ENCODE measurements around the gene RTL9. TPM values are rescaled to one million over a fixed set of nuclear protein-coding genes. Genes with fewer than 3 reads are reported as not detected.
"Not testable (repeated sequence)": the region's sequence is repeated elsewhere in the genome, so short reads cannot be mapped to it uniquely, and the experiment has no call there.

Gene RTL9
- total RNA-seq, 1 experiment from 2014 or later: 0.09 TPM

GRCh38 chrX:110322603-110323002 lies 36.0 kb upstream of the RTL9 start:
- peaks cover 7% of the 10 kb centered on the region for H3K4me1 Mint-ChIP-seq (ENCODE audit: low read depth, unreplicated experiment)
- no TSS peak for BruUV-seq (replicated peaks)
- no peak overlapping the region for H3K4me3 Mint-ChIP-seq (ENCODE audit: unreplicated experiment)
- Histone ChIP-seq H3K4me1 (peaks cover 29% of the 10 kb centered on the region), H3K9me3 (no peaks in the 10 kb centered on the region), H3K36me3 (ENCODE audit: control insufficient read depth, insufficient read depth, low read length) (no peaks in the 10 kb centered on the region), H3K4me3 (ENCODE audit: low read depth, low read length) (no peak overlapping the region), H3K27me3 (replicated peaks; ENCODE audit: control insufficient read depth, insufficient read depth, low read length) (no peaks in the 10 kb centered on the region)
- H3K27me3 Mint-ChIP-seq (ENCODE audit: insufficient read depth, unreplicated experiment): no peaks in the 10 kb centered on the region
- ChIA-PET POLR2A (no interaction called here), CTCF (no interaction called here)
- H3K27ac Mint-ChIP-seq (ENCODE audit: unreplicated experiment): no peak overlapping the region
- TF ChIP-seq, protein P1, sequence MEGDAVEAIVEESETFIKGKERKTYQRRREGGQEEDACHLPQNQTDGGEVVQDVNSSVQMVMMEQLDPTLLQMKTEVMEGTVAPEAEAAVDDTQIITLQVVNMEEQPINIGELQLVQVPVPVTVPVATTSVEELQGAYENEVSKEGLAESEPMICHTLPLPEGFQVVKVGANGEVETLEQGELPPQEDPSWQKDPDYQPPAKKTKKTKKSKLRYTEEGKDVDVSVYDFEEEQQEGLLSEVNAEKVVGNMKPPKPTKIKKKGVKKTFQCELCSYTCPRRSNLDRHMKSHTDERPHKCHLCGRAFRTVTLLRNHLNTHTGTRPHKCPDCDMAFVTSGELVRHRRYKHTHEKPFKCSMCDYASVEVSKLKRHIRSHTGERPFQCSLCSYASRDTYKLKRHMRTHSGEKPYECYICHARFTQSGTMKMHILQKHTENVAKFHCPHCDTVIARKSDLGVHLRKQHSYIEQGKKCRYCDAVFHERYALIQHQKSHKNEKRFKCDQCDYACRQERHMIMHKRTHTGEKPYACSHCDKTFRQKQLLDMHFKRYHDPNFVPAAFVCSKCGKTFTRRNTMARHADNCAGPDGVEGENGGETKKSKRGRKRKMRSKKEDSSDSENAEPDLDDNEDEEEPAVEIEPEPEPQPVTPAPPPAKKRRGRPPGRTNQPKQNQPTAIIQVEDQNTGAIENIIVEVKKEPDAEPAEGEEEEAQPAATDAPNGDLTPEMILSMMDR (IDR thresholded peaks at IDR 0.05; ENCODE audit: insufficient read depth in 1 of 2, low read depth in 1 of 2, low read length in 1 of 2, severe bottlenecking in 1 of 2, unreplicated experiment in 1 of 2): no peak
- intact Hi-C loops (cut with micrococcal nuclease; ENCODE audit: unreplicated experiment): no loop called here
- no peaks in the 10 kb centered on the region for H3K36me3 Mint-ChIP-seq (ENCODE audit: insufficient read depth, unreplicated experiment)
- no peaks in the 10 kb centered on the region for H3K9me3 Mint-ChIP-seq (ENCODE audit: unreplicated experiment)
- DNase-seq: no peak

DNA sequence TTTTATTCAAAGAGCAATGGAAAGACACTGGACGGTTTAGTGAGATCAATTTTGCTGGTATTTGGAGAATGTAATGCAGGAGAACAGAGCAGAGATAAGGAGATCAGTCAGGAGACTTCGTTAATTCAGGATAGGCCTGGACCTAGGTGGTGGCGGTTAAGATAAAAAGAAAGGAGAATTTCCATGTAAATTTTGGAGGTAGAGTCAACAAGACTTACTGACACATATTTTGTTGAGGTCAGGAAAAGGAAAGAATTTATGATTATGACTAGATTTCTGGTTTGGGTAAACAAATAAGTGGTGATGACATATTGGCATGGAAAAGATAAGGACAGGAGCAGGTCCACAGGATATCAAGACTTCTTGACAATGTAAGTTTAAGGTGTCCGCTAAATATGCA lies 31.9 kb upstream of the RTL9 start:
- intact Hi-C loops (cut with micrococcal nuclease; ENCODE audit: unreplicated experiment): no loop called here
- Histone ChIP-seq H3K4me1 (peaks cover 19% of the 10 kb centered on the region), H3K4me3 (ENCODE audit: low read depth, low read length) (no peak overlapping the region), H3K36me3 (ENCODE audit: control insufficient read depth, insufficient read depth, low read length) (no peaks in the 10 kb centered on the region), H3K27me3 (replicated peaks; ENCODE audit: control insufficient read depth, insufficient read depth, low read length) (no peaks in the 10 kb centered on the region), H3K9me3 (no peaks in the 10 kb centered on the region)
- Mint-ChIP-seq H3K27me3 (ENCODE audit: insufficient read depth, unreplicated experiment) (no peaks in the 10 kb centered on the region), H3K4me1 (ENCODE audit: low read depth, unreplicated experiment) (peaks cover 7% of the 10 kb centered on the region), H3K9me3 (ENCODE audit: unreplicated experiment) (no peaks in the 10 kb centered on the region), H3K4me3 (ENCODE audit: unreplicated experiment) (no peak overlapping the region), H3K27ac (ENCODE audit: unreplicated experiment) (no peak overlapping the region), H3K36me3 (ENCODE audit: insufficient read depth, unreplicated experiment) (no peaks in the 10 kb centered on the region)
- TF ChIP-seq, protein P1 (IDR thresholded peaks at IDR 0.05; ENCODE audit: insufficient read depth in 1 of 2, low read depth in 1 of 2, low read length in 1 of 2, severe bottlenecking in 1 of 2, unreplicated experiment in 1 of 2): no peak
- DNase-seq: peak; percentile 30 to 40
- POLR2A ChIA-PET: no interaction called here
- no TSS peak for BruUV-seq (replicated peaks)
- CTCF ChIA-PET: no interaction called here

- ChIA-PET POLR2A (no interaction called here), CTCF (no interaction called here)
- intact Hi-C loops (cut with micrococcal nuclease; ENCODE audit: unreplicated experiment): no loop called here
Observed at GRCh38 chrX:110327336-110327735, 31.3 kb upstream of the RTL9 start.

DNA sequence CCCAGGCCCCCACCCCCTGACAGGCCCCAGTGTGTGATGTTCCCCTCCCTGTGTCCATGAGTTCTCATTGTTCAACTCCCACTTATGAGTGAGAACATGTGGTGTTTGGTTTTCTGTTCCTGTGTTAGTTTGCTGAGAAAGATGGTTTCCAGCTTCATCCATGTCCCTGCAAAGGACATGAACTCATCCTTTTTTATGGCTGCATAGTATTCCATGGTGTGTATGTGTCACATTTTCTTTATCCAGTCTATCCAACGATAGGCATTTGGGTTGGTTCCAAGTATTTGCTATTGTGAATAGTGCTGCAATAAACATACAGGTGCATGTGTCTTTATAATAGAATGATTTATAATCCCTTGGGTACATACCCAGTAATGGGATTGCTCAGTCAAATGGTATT lies 30.0 kb upstream of the RTL9 start:
- H3K27me3 ChIP-seq (replicated peaks; ENCODE audit: control insufficient read depth, insufficient read depth, low read length); H3K4me1 Mint-ChIP-seq (ENCODE audit: low read depth, unreplicated experiment); DNase-seq; intact Hi-C loops (cut with micrococcal nuclease; ENCODE audit: unreplicated experiment); H3K4me3 Mint-ChIP-seq (ENCODE audit: unreplicated experiment); H3K9me3 Mint-ChIP-seq (ENCODE audit: unreplicated experiment); H3K9me3 ChIP-seq; POLR2A ChIA-PET; H3K36me3 ChIP-seq (ENCODE audit: control insufficient read depth, insufficient read depth, low read length); CTCF ChIA-PET; H3K27ac Mint-ChIP-seq (ENCODE audit: unreplicated experiment); BruUV-seq (replicated peaks); H3K4me3 ChIP-seq (ENCODE audit: low read depth, low read length); H3K27me3 Mint-ChIP-seq (ENCODE audit: insufficient read depth, unreplicated experiment); H3K36me3 Mint-ChIP-seq (ENCODE audit: insufficient read depth, unreplicated experiment): not testable (repeated sequence)
- peaks cover 19% of the 10 kb centered on the region for H3K4me1 ChIP-seq

More at GRCh38 chrX:110327336-110327735, 31.3 kb upstream of the RTL9 start:
- no peak overlapping the region for H3K4me3 Mint-ChIP-seq (ENCODE audit: unreplicated experiment)
- no peaks in the 10 kb centered on the region for H3K9me3 Mint-ChIP-seq (ENCODE audit: unreplicated experiment)
- peaks cover 19% of the 10 kb centered on the region for H3K4me1 ChIP-seq
- H3K36me3 ChIP-seq (ENCODE audit: control insufficient read depth, insufficient read depth, low read length): no peaks in the 10 kb centered on the region
- H3K27me3 Mint-ChIP-seq (ENCODE audit: insufficient read depth, unreplicated experiment): no peaks in the 10 kb centered on the region
- TF ChIP-seq, protein P1 (IDR thresholded peaks at IDR 0.05; ENCODE audit: insufficient read depth in 1 of 2, low read depth in 1 of 2, low read length in 1 of 2, severe bottlenecking in 1 of 2, unreplicated experiment in 1 of 2): no peak
- H3K27me3 ChIP-seq (replicated peaks; ENCODE audit: control insufficient read depth, insufficient read depth, low read length): no peaks in the 10 kb centered on the region
- H3K36me3 Mint-ChIP-seq (ENCODE audit: insufficient read depth, unreplicated experiment): no peaks in the 10 kb centered on the region
- no peaks in the 10 kb centered on the region for H3K9me3 ChIP-seq
- no peak overlapping the region for H3K4me3 ChIP-seq (ENCODE audit: low read depth, low read length)
- peaks cover 7% of the 10 kb centered on the region for H3K4me1 Mint-ChIP-seq (ENCODE audit: low read depth, unreplicated experiment)
- H3K27ac Mint-ChIP-seq (ENCODE audit: unreplicated experiment): no peak overlapping the region
- DNase-seq: peak in 1 of 2 experiments; percentile 1
- BruUV-seq (replicated peaks): no TSS peak

Data from Caco-2 (cell line).